CD4-positive, alpha-beta memory T cell (primary cell): ENCODE measurements around the gene CCN5. TPM values are rescaled to one million over a fixed set of nuclear protein-coding genes. Genes with fewer than 3 reads are reported as not detected.

Experiments
- CTCF ChIA-PET: fragments of 350-600 bp; sonication (Branson Sonifier 250); formaldehyde crosslinking; loops from one replicate; lab custom pipeline; 2021; ENCODE audit warnings: inconsistent platforms; ENCODE audit not compliant: partially characterized antibody; lab: Charles Lee
- POLR2A ChIA-PET: fragments of 350-600 bp; sonication (Branson Sonifier 250); formaldehyde crosslinking; loops from one replicate; lab custom pipeline; 2021; ENCODE audit not compliant: partially characterized antibody; lab: Charles Lee
- DNase-seq, 5 donors: peaks; one replicate each; pipeline versions ENCODE4 v3.0.0 to v3.0.0-alpha.2; 2020 to 2022; ENCODE audit warnings: mixed read lengths in 1 of 5
- H3K27ac ChIP-seq: one replicate; pipeline ENCODE4 v1.7.0; 2013; ENCODE audit warnings: low read depth, low read length
- H3K27me3 ChIP-seq: 2 replicates; pipeline ENCODE4 v1.7.0; 2013; ENCODE audit warnings: mild to moderate bottlenecking, low read length, moderate library complexity; ENCODE audit not compliant: insufficient read depth
- H3K36me3 ChIP-seq: 2 replicates; pipeline ENCODE4 v1.7.0; 2013; ENCODE audit warnings: mild to moderate bottlenecking, low read length, moderate library complexity; ENCODE audit not compliant: insufficient read depth
- H3K4me1 ChIP-seq: 2 replicates; pipeline ENCODE4 v1.7.0; 2013; ENCODE audit warnings: mild to moderate bottlenecking, low read length, moderate library complexity; ENCODE audit not compliant: insufficient read depth
- H3K4me3 ChIP-seq, 2 donors: one replicate each; pipeline ENCODE4 v1.7.0; 2013; ENCODE audit warnings: low read length in 2 of 2, mild to moderate bottlenecking in 1 of 2
- H3K9me3 ChIP-seq, 2 donors: one replicate each; pipeline ENCODE4 v1.7.0; 2013; ENCODE audit warnings: low read length in 2 of 2, control low read depth in 1 of 2; ENCODE audit not compliant: control insufficient read depth in 1 of 2
- H3K27ac Mint-ChIP-seq, 7 donors: one replicate each; pipeline ENCODE4 v1.8.0; 2020 to 2021; ENCODE audit warnings: mixed read lengths in 7 of 7, mild to moderate bottlenecking in 6 of 7, inconsistent platforms in 3 of 7, moderate library complexity in 3 of 7
- H3K27me3 Mint-ChIP-seq, 2 donors: one replicate each; pipeline ENCODE4 v1.8.0; 2020 to 2021; ENCODE audit warnings: mixed read lengths in 2 of 2
- H3K36me3 Mint-ChIP-seq, 2 donors: one replicate each; pipeline ENCODE4 v1.8.0; 2020 to 2021; ENCODE audit warnings: mixed read lengths in 2 of 2, inconsistent platforms in 1 of 2, mild to moderate bottlenecking in 1 of 2
- H3K4me1 Mint-ChIP-seq, 4 donors: one replicate each; pipeline ENCODE4 v1.8.0; 2020 to 2021; ENCODE audit warnings: mixed read lengths in 4 of 4, mild to moderate bottlenecking in 1 of 4
- H3K4me3 Mint-ChIP-seq, 8 donors: one replicate each; pipeline ENCODE4 v1.8.0; 2020 to 2021; ENCODE audit warnings: mixed read lengths in 8 of 8, mild to moderate bottlenecking in 7 of 8, moderate library complexity in 6 of 8, inconsistent platforms in 3 of 8
- H3K9me3 Mint-ChIP-seq, 8 donors: one replicate each; pipeline ENCODE4 v1.8.0; 2020 to 2021; ENCODE audit warnings: mixed read lengths in 8 of 8, mild to moderate bottlenecking in 5 of 8, inconsistent platforms in 3 of 8, moderate library complexity in 1 of 8
- intact Hi-C: fragments of 100-400 bp; cut with micrococcal nuclease; formaldehyde crosslinking; loops from one replicate; pipeline ENCODE4 v1.15.1; 2023
- polyA plus RNA-seq, 2 donors: library from polyadenylated mRNA; unstranded; fragments of 300-500 nt; fragmentation: Illumina TruSeq; gene quantifications; one replicate each; pipeline ENCODE4 v1.2.3, GENCODE V29; 2021
- total RNA-seq, 2 experiments: library from RNA; stranded (reverse); gene quantifications; one replicate each; pipeline ENCODE4 v1.2.3, GENCODE V29; 2021

Gene CCN5
- total and polyA plus RNA-seq, 4 experiments from 2014 or later = not detected

GRCh38 chr20:44752099-44752931 is 37.1 kb downstream of the CCN5 start:
- intact Hi-C loops = no loop called here
- Mint-ChIP-seq H3K36me3 (no peaks in the 10 kb centered on the region), H3K4me3 (no peak overlapping the region), H3K27me3 (peaks cover 8 to 15% of the 10 kb centered on the region in 2 donors), H3K9me3 (no peaks in the 10 kb centered on the region), H3K4me1 (peaks cover 0 to 3% (median 2%) of the 10 kb centered on the region in 4 donors), H3K27ac (no peak overlapping the region)
- POLR2A ChIA-PET = interaction anchor here (0.6 kb wide), 1 partner anchor 277 kb away, joined by 3 read pairs; the partner anchor contains the start of gene TTPAL
- CTCF ChIA-PET = interaction anchor here (1.4 kb wide), 1 partner anchor 19 kb away, joined by 3 read pairs; no protein-coding TSS in a partner anchor
- Histone ChIP-seq H3K27me3 (no peaks in the 10 kb centered on the region), H3K9me3 (no peaks in the 10 kb centered on the region), H3K4me1 (no peaks in the 10 kb centered on the region), H3K27ac (no peak overlapping the region), H3K4me3 (no peak overlapping the region), H3K36me3 (no peaks in the 10 kb centered on the region)
- no peak for DNase-seq

GRCh38 chr20:44754554-44754953 is 39.4 kb downstream of the CCN5 start:
- Mint-ChIP-seq H3K4me1 (no peaks in the 10 kb centered on the region), H3K27me3 (peaks cover 6 to 14% of the 10 kb centered on the region in 2 donors), H3K36me3 (no peaks in the 10 kb centered on the region), H3K4me3 (no peak overlapping the region), H3K9me3 (no peaks in the 10 kb centered on the region), H3K27ac (no peak overlapping the region)
- POLR2A ChIA-PET = no interaction called here
- Histone ChIP-seq H3K9me3 (no peaks in the 10 kb centered on the region), H3K27me3 (no peaks in the 10 kb centered on the region), H3K4me3 (no peak overlapping the region), H3K27ac (no peak overlapping the region), H3K4me1 (no peaks in the 10 kb centered on the region), H3K36me3 (no peaks in the 10 kb centered on the region)
- DNase-seq = no peak
- CTCF ChIA-PET = interaction anchor here (1.1 kb wide), 1 partner anchor 15 kb away, joined by 3 read pairs; no protein-coding TSS in a partner anchor
- intact Hi-C loops = no loop called here

- ChIA-PET POLR2A (no interaction called here), CTCF (no interaction called here)
Observed at GRCh38 chr20:44756011-44756688, 41.0 kb downstream of the CCN5 start.

GRCh38 chr20:44756956-44757355 is 41.8 kb downstream of the CCN5 start:
- Mint-ChIP-seq H3K27ac (no peak overlapping the region), H3K9me3 (peaks cover 0 to 2% (median 0%) of the 10 kb centered on the region in 8 donors), H3K4me3 (no peak overlapping the region), H3K4me1 (no peaks in the 10 kb centered on the region), H3K27me3 (peaks cover 3 to 13% of the 10 kb centered on the region in 2 donors), H3K36me3 (no peaks in the 10 kb centered on the region)
- no peak overlapping the region for H3K4me3 ChIP-seq
- H3K9me3 ChIP-seq = no peaks in the 10 kb centered on the region
- no peaks in the 10 kb centered on the region for H3K36me3 ChIP-seq
- no peaks in the 10 kb centered on the region for H3K27me3 ChIP-seq
- intact Hi-C loops = no loop called here
- POLR2A ChIA-PET = no interaction called here
- H3K4me1 ChIP-seq = no peaks in the 10 kb centered on the region
- CTCF ChIA-PET = no interaction called here
- no peak for DNase-seq
- H3K27ac ChIP-seq = no peak overlapping the region

More at GRCh38 chr20:44756011-44756688, 41.0 kb downstream of the CCN5 start:
- Mint-ChIP-seq H3K27ac (no peak overlapping the region), H3K27me3 (peaks cover 3 to 15% of the 10 kb centered on the region in 2 donors), H3K9me3 (peaks cover 0 to 2% (median 0%) of the 10 kb centered on the region in 8 donors), H3K4me3 (no peak overlapping the region), H3K4me1 (no peaks in the 10 kb centered on the region), H3K36me3 (no peaks in the 10 kb centered on the region)
- Histone ChIP-seq H3K4me3 (no peak overlapping the region), H3K4me1 (no peaks in the 10 kb centered on the region), H3K9me3 (no peaks in the 10 kb centered on the region), H3K27me3 (no peaks in the 10 kb centered on the region), H3K36me3 (no peaks in the 10 kb centered on the region), H3K27ac (no peak overlapping the region)
- intact Hi-C loops = no loop called here
- no peak for DNase-seq

- Mint-ChIP-seq H3K36me3 (no peaks in the 10 kb centered on the region), H3K9me3 (peaks cover 0 to 2% (median 0%) of the 10 kb centered on the region in 8 donors), H3K4me3 (no peak overlapping the region), H3K27ac (peak overlapping the region in 1 of 7 donors; percentile 46), H3K4me1 (no peaks in the 10 kb centered on the region), H3K27me3 (peaks cover 3 to 13% of the 10 kb centered on the region in 2 donors)
- Histone ChIP-seq H3K27me3 (no peaks in the 10 kb centered on the region), H3K36me3 (no peaks in the 10 kb centered on the region), H3K27ac (no peak overlapping the region), H3K9me3 (no peaks in the 10 kb centered on the region), H3K4me1 (no peaks in the 10 kb centered on the region), H3K4me3 (no peak overlapping the region)
- no peak for DNase-seq
- intact Hi-C loops = no loop called here
- ChIA-PET CTCF (interaction anchor here (0.6 to 0.8 kb wide), 2 partner anchors 11 to 20 kb away, joined by 5 to 9 read pairs; no protein-coding TSS in a partner anchor), POLR2A (no interaction called here)
Observed at GRCh38 chr20:44758247-44759101, 43.3 kb downstream of the CCN5 start.

- no peak for DNase-seq
- Histone ChIP-seq H3K36me3 (no peaks in the 10 kb centered on the region), H3K27ac (no peak overlapping the region), H3K9me3 (no peaks in the 10 kb centered on the region), H3K27me3 (no peaks in the 10 kb centered on the region), H3K4me3 (no peak overlapping the region), H3K4me1 (no peaks in the 10 kb centered on the region)
- CTCF ChIA-PET = no interaction called here
- H3K27ac Mint-ChIP-seq = no peak overlapping the region
- peaks cover 0 to 2% (median 0%) of the 10 kb centered on the region in 8 donors for H3K9me3 Mint-ChIP-seq
- no peaks in the 10 kb centered on the region for H3K36me3 Mint-ChIP-seq
- peaks cover 3 to 13% of the 10 kb centered on the region in 2 donors for H3K27me3 Mint-ChIP-seq
- POLR2A ChIA-PET = no interaction called here
- no peaks in the 10 kb centered on the region for H3K4me1 Mint-ChIP-seq
- H3K4me3 Mint-ChIP-seq = no peak overlapping the region
- intact Hi-C loops = no loop called here
Observed at GRCh38 chr20:44759595-44759994, 44.4 kb downstream of the CCN5 start.
